CD8-positive, alpha-beta memory T cell (primary cell): Measurements from ENCODE around the gene RPL29. TPM values are rescaled to one million over a fixed set of nuclear protein-coding genes. Genes with fewer than 3 reads are reported as not detected.
A peak's percentile ranks its signal among the peaks of the same experiment; 100 is the strongest.

Experiments
- CTCF ChIA-PET: fragments of 350-600 bp; sonication (Branson Sonifier 250); formaldehyde crosslinking; loops from one replicate; lab custom pipeline; 2021; ENCODE audit warnings: antibody characterized with exemption; lab: Charles Lee
- POLR2A ChIA-PET: fragments of 350-600 bp; sonication (Branson Sonifier 250); formaldehyde crosslinking; loops from one replicate; lab custom pipeline; 2021; ENCODE audit warnings: antibody characterized with exemption; lab: Charles Lee
- DNase-seq, 5 donors: peaks; one replicate each; pipeline versions ENCODE4 v3.0.0 to v3.0.0-alpha.2; 2020 to 2022; ENCODE audit warnings: mixed read lengths in 1 of 5
- H3K27ac ChIP-seq: one replicate; pipeline ENCODE4 v1.7.0; 2013; ENCODE audit warnings: low read depth, mild to moderate bottlenecking, low read length, moderate library complexity
- H3K27me3 ChIP-seq: 2 replicates; pipeline ENCODE4 v1.7.0; 2013; ENCODE audit warnings: low read length, mild to moderate bottlenecking; ENCODE audit not compliant: insufficient read depth, poor library complexity, severe bottlenecking
- H3K36me3 ChIP-seq: 2 replicates; pipeline ENCODE4 v1.7.0; 2013; ENCODE audit warnings: mild to moderate bottlenecking, low read length, moderate library complexity; ENCODE audit not compliant: insufficient read depth
- H3K4me1 ChIP-seq: 2 replicates; pipeline ENCODE4 v1.7.0; 2013; ENCODE audit warnings: mild to moderate bottlenecking, low read length, moderate library complexity; ENCODE audit not compliant: insufficient read depth
- H3K4me3 ChIP-seq: 2 replicates; pipeline ENCODE4 v1.7.0; 2013; ENCODE audit warnings: mild to moderate bottlenecking, low read length
- H3K9me3 ChIP-seq: 2 replicates; pipeline ENCODE4 v1.7.0; 2013; ENCODE audit warnings: mild to moderate bottlenecking, low read length
- H3K27ac Mint-ChIP-seq, 8 donors: one replicate each; pipeline ENCODE4 v1.8.0; 2020 to 2021; ENCODE audit warnings: mixed read lengths in 8 of 8, mild to moderate bottlenecking in 6 of 8, inconsistent platforms in 3 of 8, moderate library complexity in 3 of 8
- H3K27me3 Mint-ChIP-seq, 2 donors: one replicate each; pipeline ENCODE4 v1.8.0; 2020 to 2021; ENCODE audit warnings: mixed read lengths in 2 of 2, mild to moderate bottlenecking in 1 of 2, moderate library complexity in 1 of 2
- H3K36me3 Mint-ChIP-seq, 3 donors: one replicate each; pipeline ENCODE4 v1.8.0; 2020 to 2021; ENCODE audit warnings: mixed read lengths in 3 of 3, inconsistent platforms in 1 of 3, mild to moderate bottlenecking in 1 of 3
- H3K4me1 Mint-ChIP-seq, 3 donors: one replicate each; pipeline ENCODE4 v1.8.0; 2020 to 2021; ENCODE audit warnings: mixed read lengths in 3 of 3, inconsistent platforms in 1 of 3, mild to moderate bottlenecking in 1 of 3
- H3K4me3 Mint-ChIP-seq, 7 donors: one replicate each; pipeline ENCODE4 v1.8.0; 2020 to 2021; ENCODE audit warnings: mixed read lengths in 7 of 7, mild to moderate bottlenecking in 6 of 7, moderate library complexity in 4 of 7, inconsistent platforms in 2 of 7
- H3K9me3 Mint-ChIP-seq, 5 donors: one replicate each; pipeline ENCODE4 v1.8.0; 2020 to 2022; ENCODE audit warnings: mixed read lengths in 5 of 5, mild to moderate bottlenecking in 3 of 5, moderate library complexity in 2 of 5, inconsistent platforms in 1 of 5
- polyA plus RNA-seq: library from polyadenylated mRNA; unstranded; fragments of 300-500 nt; fragmentation: Illumina TruSeq; gene quantifications from one replicate; pipeline ENCODE4 v1.2.3, GENCODE V29; 2021
- total RNA-seq, 2 experiments: library from RNA; stranded (reverse); gene quantifications; one replicate each; pipeline ENCODE4 v1.2.3, GENCODE V29; 2021

The RPL29 gene
- total and polyA plus RNA-seq, 3 experiments from 2014 or later = 1,261 to 1,382 (median 1,367) TPM

GRCh38 chr3:51945926-51946705 lies 49.6 kb downstream of the RPL29 start:
- Histone ChIP-seq H3K9me3 (no peaks in the 10 kb centered on the region), H3K4me1 (peaks cover 15% of the 10 kb centered on the region), H3K27me3 (no peaks in the 10 kb centered on the region), H3K27ac (no peak overlapping the region), H3K4me3 (no peak overlapping the region), H3K36me3 (no peaks in the 10 kb centered on the region)
- peak in 1 of 5 donors; percentile 28 for DNase-seq
- H3K36me3 Mint-ChIP-seq = peaks cover 0 to 8% (median 4%) of the 10 kb centered on the region in 3 donors
- H3K27me3 Mint-ChIP-seq = peaks cover 0 to 2% of the 10 kb centered on the region in 2 donors
- H3K9me3 Mint-ChIP-seq = no peaks in the 10 kb centered on the region
- ChIA-PET CTCF (interaction anchor here (1.0 to 6.2 kb wide), 2 partner anchors 9 to 26 kb away, joined by 3 to 65 read pairs; partner anchors contain the start of genes ABHD14A, ABHD14B and GPR62), POLR2A (no interaction called here)
- peak overlapping the region in 1 of 7 donors; percentile 19 for H3K4me3 Mint-ChIP-seq
- H3K27ac Mint-ChIP-seq = no peak overlapping the region
- peaks cover 7 to 24% (median 9%) of the 10 kb centered on the region in 3 donors for H3K4me1 Mint-ChIP-seq

DNA sequence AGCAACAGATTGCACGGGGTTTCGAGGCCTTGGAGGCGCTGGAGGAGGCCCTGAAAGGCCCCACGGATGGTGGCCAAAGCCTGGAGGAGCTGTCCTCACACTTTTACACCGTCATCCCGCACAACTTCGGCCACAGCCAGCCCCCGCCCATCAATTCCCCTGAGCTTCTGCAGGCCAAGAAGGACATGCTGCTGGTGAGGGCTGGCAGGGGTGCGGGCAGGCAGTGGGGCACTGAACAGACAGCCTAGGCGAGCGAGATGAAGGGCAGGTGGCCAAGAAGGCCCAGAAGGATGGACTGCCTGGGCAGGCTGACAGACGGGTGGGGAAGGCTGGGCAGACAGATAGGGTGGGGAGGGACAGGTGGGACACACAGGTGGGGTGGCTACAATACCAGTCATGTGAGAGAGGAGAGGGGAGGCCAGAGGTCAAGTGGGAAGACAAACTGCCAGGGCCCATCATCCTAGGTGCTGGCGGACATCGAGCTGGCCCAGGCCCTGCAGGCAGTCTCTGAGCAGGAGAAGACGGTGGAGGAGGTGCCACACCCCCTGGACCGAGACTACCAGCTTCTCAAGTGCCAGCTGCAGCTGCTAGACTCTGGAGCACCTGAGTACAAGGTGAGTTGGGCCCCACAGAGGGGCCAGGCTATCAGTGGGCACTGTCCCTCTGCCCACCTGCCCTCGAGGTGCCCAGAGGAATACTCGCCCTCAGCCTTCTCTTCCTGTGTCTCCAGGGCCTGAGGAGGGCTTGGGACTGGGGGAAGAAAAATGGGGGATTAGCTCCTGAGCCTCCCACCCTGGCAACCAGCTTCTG lies 50.5 kb downstream of the RPL29 start:
- no peaks in the 10 kb centered on the region for H3K9me3 Mint-ChIP-seq
- H3K4me3 Mint-ChIP-seq = no peak overlapping the region
- POLR2A ChIA-PET = no interaction called here
- Histone ChIP-seq H3K36me3 (no peaks in the 10 kb centered on the region), H3K9me3 (no peaks in the 10 kb centered on the region), H3K27ac (no peak overlapping the region), H3K27me3 (no peaks in the 10 kb centered on the region), H3K4me1 (peaks cover 24% of the 10 kb centered on the region), H3K4me3 (no peak overlapping the region)
- peaks cover 0 to 11% (median 4%) of the 10 kb centered on the region in 3 donors for H3K36me3 Mint-ChIP-seq
- H3K4me1 Mint-ChIP-seq = peaks cover 16 to 33% (median 17%) of the 10 kb centered on the region in 3 donors
- no peak overlapping the region for H3K27ac Mint-ChIP-seq
- CTCF ChIA-PET = interaction anchor here (1.0 to 6.2 kb wide), 3 partner anchors 10 to 246 kb away, joined by 3 to 65 read pairs (median 3); partner anchors contain the start of genes ABHD14A, ABHD14B and GPR62
- H3K27me3 Mint-ChIP-seq = no peaks in the 10 kb centered on the region
- no peak for DNase-seq

DNA sequence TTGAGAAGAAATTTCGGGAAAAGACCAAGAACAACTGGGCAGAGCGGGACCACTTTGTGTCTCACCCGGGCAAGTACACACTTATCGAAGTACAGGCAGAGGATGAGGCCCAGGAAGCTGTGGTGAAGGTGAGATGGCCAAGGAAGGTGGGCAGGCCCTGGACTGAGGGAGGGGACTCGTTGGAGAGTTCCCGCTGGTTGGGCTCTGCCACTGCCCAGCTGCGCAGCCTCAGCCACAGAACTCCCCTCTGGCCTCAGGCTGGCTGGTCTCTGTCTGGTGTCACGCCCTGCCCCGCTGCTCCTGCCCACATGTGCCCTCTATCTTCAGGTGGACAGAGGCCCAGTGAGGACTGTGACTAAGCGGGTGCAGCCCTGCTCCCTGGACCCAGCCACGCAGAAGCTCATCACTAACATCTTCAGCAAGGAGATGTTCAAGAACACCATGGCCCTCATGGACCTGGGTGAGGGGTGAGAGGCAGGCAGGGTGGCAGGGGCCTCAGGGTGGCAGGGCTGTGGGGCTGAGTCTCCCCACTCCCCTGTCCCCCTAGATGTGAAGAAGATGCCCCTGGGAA lies 51.2 kb downstream of the RPL29 start:
- Mint-ChIP-seq H3K27ac (no peak overlapping the region), H3K4me3 (peak overlapping the region in 2 of 7 donors; percentile 48 to 59), H3K27me3 (no peaks in the 10 kb centered on the region), H3K4me1 (peaks cover 16 to 38% (median 21%) of the 10 kb centered on the region in 3 donors), H3K9me3 (no peaks in the 10 kb centered on the region), H3K36me3 (peaks cover 0 to 11% (median 4%) of the 10 kb centered on the region in 3 donors)
- ChIA-PET CTCF (interaction anchor here (1.2 to 6.2 kb wide), 2 partner anchors 28 to 246 kb away, joined by 3 to 65 read pairs; partner anchors contain the start of genes ABHD14A and ABHD14B), POLR2A (interaction anchor here (0.5 kb wide), 1 partner anchor 1843 kb away, joined by 4 read pairs; no protein-coding TSS in a partner anchor)
- no peak for DNase-seq
- Histone ChIP-seq H3K36me3 (no peaks in the 10 kb centered on the region), H3K4me1 (peaks cover 30% of the 10 kb centered on the region), H3K9me3 (no peaks in the 10 kb centered on the region), H3K27me3 (no peaks in the 10 kb centered on the region), H3K4me3 (no peak overlapping the region), H3K27ac (no peak overlapping the region)

Other genes starting within 250 kb of the RPL29 start
- not detected for gene IQCF6, start 216.7 kb downstream of the RPL29 start, total RNA-seq
- not detected for gene IQCF6, start 216.7 kb downstream of the RPL29 start, polyA plus RNA-seq
- not detected for gene IQCF2, start 134.3 kb downstream of the RPL29 start, total RNA-seq
- not detected for gene IQCF2, start 134.3 kb downstream of the RPL29 start, polyA plus RNA-seq
- not detected for gene IQCF5, start 120.3 kb downstream of the RPL29 start, total RNA-seq
- not detected for gene IQCF5, start 120.3 kb downstream of the RPL29 start, polyA plus RNA-seq
- gene IQCF1, start 92.5 kb downstream of the RPL29 start, total RNA-seq = not detected
- gene IQCF1, start 92.5 kb downstream of the RPL29 start, polyA plus RNA-seq = not detected
- gene RRP9, start 54.0 kb downstream of the RPL29 start, total RNA-seq = 10 to 100 TPM; 82.7 to 87.0 TPM
- gene RRP9, start 54.0 kb downstream of the RPL29 start, polyA plus RNA-seq = 25.3 TPM
- 10 to 100 TPM in 1 of 2 experiments, 1 to 10 TPM in 1; 9.5 to 11.5 TPM for gene PARP3, start 53.5 kb downstream of the RPL29 start, total RNA-seq
- gene PARP3, start 53.5 kb downstream of the RPL29 start, polyA plus RNA-seq = 5.9 TPM
- gene GPR62, start 40.5 kb downstream of the RPL29 start, total RNA-seq = not detected
- gene GPR62, start 40.5 kb downstream of the RPL29 start, polyA plus RNA-seq = not detected
- 10 to 100 TPM in 1 of 2 experiments, 1 to 10 TPM in 1; 9.7 to 12.5 TPM for gene PCBP4, start 28.4 kb downstream of the RPL29 start, total RNA-seq
- gene PCBP4, start 28.4 kb downstream of the RPL29 start, polyA plus RNA-seq = 12.5 TPM
- gene ABHD14B, start 21.8 kb downstream of the RPL29 start, total RNA-seq = 10 to 100 TPM; 56.1 to 56.7 TPM
- gene ABHD14B, start 21.8 kb downstream of the RPL29 start, polyA plus RNA-seq = 97.2 TPM
- 10 to 100 TPM; 14.4 to 16.0 TPM for gene ABHD14A, start 20.8 kb downstream of the RPL29 start, total RNA-seq
- gene ABHD14A, start 20.8 kb downstream of the RPL29 start, polyA plus RNA-seq = 117 TPM
- gene ACY1, start 12.4 kb downstream of the RPL29 start, total RNA-seq = 10 to 100 TPM; 46.1 to 49.0 TPM
- 13.8 TPM for gene ACY1, start 12.4 kb downstream of the RPL29 start, polyA plus RNA-seq
- gene DUSP7, start 60.7 kb upstream of the RPL29 start, total RNA-seq = 10 to 100 TPM; 26.3 to 27.2 TPM
- gene DUSP7, start 60.7 kb upstream of the RPL29 start, polyA plus RNA-seq = 7.2 TPM
- 10 to 100 TPM; 22.6 to 22.7 TPM for gene POC1A, start 158.5 kb upstream of the RPL29 start, total RNA-seq
- gene POC1A, start 158.5 kb upstream of the RPL29 start, polyA plus RNA-seq = 1.5 TPM
- 10 to 100 TPM; 72.2 to 73.0 TPM for gene ALAS1, start 202.3 kb upstream of the RPL29 start, total RNA-seq
- gene ALAS1, start 202.3 kb upstream of the RPL29 start, polyA plus RNA-seq = 32.9 TPM
- under 1 TPM; 0.16 to 0.22 TPM for gene TLR9, start 229.8 kb upstream of the RPL29 start, total RNA-seq
- gene TLR9, start 229.8 kb upstream of the RPL29 start, polyA plus RNA-seq = 0.16 TPM
- gene TWF2, start 243.3 kb upstream of the RPL29 start, total RNA-seq = 100 to 1,000 TPM in 1 of 2 experiments, 10 to 100 TPM in 1; 98.2 to 101 TPM
- 138 TPM for gene TWF2, start 243.3 kb upstream of the RPL29 start, polyA plus RNA-seq
- gene PPM1M, start 249.9 kb upstream of the RPL29 start, total RNA-seq = 10 to 100 TPM; 56.6 to 60.8 TPM
- gene PPM1M, start 249.9 kb upstream of the RPL29 start, polyA plus RNA-seq = 81.8 TPM